A673 (cell line): ENCODE results near the gene BMPR1B. TPM values are rescaled to one million over a fixed set of nuclear protein-coding genes. Genes with fewer than 3 reads are reported as not detected.

Experiments
- BruUV-seq: library from RNA; stranded (reverse); fragments of 400-500 nt; replicated peaks from 2 replicates; lab custom pipeline; 2021; lab: Mats Ljungman, UMichigan
- CTCF ChIA-PET: fragments of 300-600 bp; sonication (Branson Sonifier 250); formaldehyde crosslinking; loops from one replicate; lab custom pipeline; 2022; ENCODE audit warnings: antibody characterized with exemption; lab: Charles Lee
- POLR2A ChIA-PET: fragments of 300-600 bp; sonication (Branson Sonifier 250); formaldehyde crosslinking; loops from one replicate; lab custom pipeline; 2022; ENCODE audit warnings: antibody characterized with exemption; ENCODE audit not compliant: low non-redundant PET; lab: Charles Lee
- DNase-seq: peaks from one replicate; pipeline ENCODE4 v3.0.0-alpha.2; 2015; ENCODE audit warnings: low spot score
- H3K27ac ChIP-seq: fragments of 200-600 bp; sonication (generic); 2 replicates; pipeline ENCODE4 v1.5.1; 2016; ENCODE audit warnings: mixed run types, low read depth, mild to moderate bottlenecking, mixed read lengths, antibody characterized with exemption, low read length; ENCODE audit not compliant: poor library complexity, severe bottlenecking
- H3K27me3 ChIP-seq: fragments of 200-600 bp; sonication (generic); replicated peaks from 2 replicates; pipeline ENCODE4 v1.6.1; 2017; ENCODE audit warnings: mixed run types, low read depth, mild to moderate bottlenecking, mixed read lengths, antibody characterized with exemption, low read length; ENCODE audit not compliant: insufficient read depth, poor library complexity
- H3K36me3 ChIP-seq: fragments of 200-600 bp; sonication (generic); 2 replicates; pipeline ENCODE4 v1.6.1; 2016; ENCODE audit warnings: mixed run types, mild to moderate bottlenecking, mixed read lengths, antibody characterized with exemption, low read length; ENCODE audit not compliant: insufficient read depth, poor library complexity, severe bottlenecking
- H3K4me1 ChIP-seq: fragments of 200-600 bp; sonication (generic); 2 replicates; pipeline ENCODE4 v1.6.1; 2017; ENCODE audit warnings: mixed run types, mild to moderate bottlenecking, mixed read lengths, antibody characterized with exemption, low read length; ENCODE audit not compliant: insufficient read depth, poor library complexity, severe bottlenecking
- H3K4me3 ChIP-seq: fragments of 200-600 bp; sonication (generic); 2 replicates; pipeline ENCODE4 v1.5.1; 2016; ENCODE audit warnings: low read depth, mixed run types, mild to moderate bottlenecking, mixed read lengths, low read length; ENCODE audit not compliant: poor library complexity, severe bottlenecking
- H3K9me3 ChIP-seq: fragments of 200-600 bp; sonication (generic); 2 replicates; pipeline ENCODE4 v1.6.1; 2016; ENCODE audit warnings: mixed run types, low read depth, mild to moderate bottlenecking, mixed read lengths, antibody characterized with exemption, low read length; ENCODE audit not compliant: poor library complexity, severe bottlenecking
- CTCF ChIP-seq: fragments of 300-800, 200-600 bp; sonication (generic); conservative IDR thresholded peaks from 2 replicates; pipeline ENCODE4 v1.5.1; 2017; ENCODE audit warnings: low read depth, mild to moderate bottlenecking, antibody characterized with exemption, low read length, moderate library complexity, mixed read lengths
- EZH2 ChIP-seq: fragments of 200-600 bp; sonication (generic); IDR thresholded peaks from 2 replicates; pipeline ENCODE4 v1.6.1; 2017; ENCODE audit warnings: borderline replicate concordance, low read depth, mild to moderate bottlenecking, mixed read lengths, antibody characterized with exemption, low read length; ENCODE audit not compliant: poor library complexity, severe bottlenecking
- intact Hi-C: fragments of 100-400 bp; cut with micrococcal nuclease; formaldehyde crosslinking; loops from one replicate; pipeline ENCODE4 v1.10.0; 2022; ENCODE audit not compliant: unreplicated experiment
- total RNA-seq: library from RNA; stranded (reverse); gene quantifications from 2 replicates; pipeline ENCODE4 v1.2.3, GENCODE V29; 2021

Gene BMPR1B
- total RNA-seq, 1 experiment from 2014 or later = 2.2 TPM

GRCh38 chr4:95157596-95157995 is 399.8 kb downstream of the BMPR1B start:
- H3K4me3 ChIP-seq = no peak overlapping the region
- intact Hi-C loops = no loop called here
- H3K4me1 ChIP-seq = no peaks in the 10 kb centered on the region
- POLR2A ChIA-PET = no interaction called here
- BruUV-seq = no TSS peak
- CTCF ChIA-PET = no interaction called here
- no peak overlapping the region for H3K27ac ChIP-seq
- no peaks in the 10 kb centered on the region for H3K27me3 ChIP-seq
- no peaks in the 10 kb centered on the region for H3K36me3 ChIP-seq
- TF ChIP-seq EZH2 = no peak
- no peak for TF ChIP-seq CTCF
- no peaks in the 10 kb centered on the region for H3K9me3 ChIP-seq
- DNase-seq = no peak

GRCh38 chr4:95158045-95158444 is 400.3 kb downstream of the BMPR1B start:
- TF ChIP-seq EZH2 = no peak
- TF ChIP-seq CTCF = no peak
- H3K36me3 ChIP-seq = no peaks in the 10 kb centered on the region
- CTCF ChIA-PET = no interaction called here
- no peak overlapping the region for H3K4me3 ChIP-seq
- no peaks in the 10 kb centered on the region for H3K9me3 ChIP-seq
- no peak for DNase-seq
- BruUV-seq = no TSS peak
- H3K4me1 ChIP-seq = no peaks in the 10 kb centered on the region
- no peak overlapping the region for H3K27ac ChIP-seq
- H3K27me3 ChIP-seq = no peaks in the 10 kb centered on the region
- intact Hi-C loops = no loop called here
- POLR2A ChIA-PET = no interaction called here

- Histone ChIP-seq H3K36me3 (no peaks in the 10 kb centered on the region), H3K4me3 (no peak overlapping the region), H3K27me3 (no peaks in the 10 kb centered on the region), H3K27ac (no peak overlapping the region), H3K4me1 (no peaks in the 10 kb centered on the region), H3K9me3 (no peaks in the 10 kb centered on the region)
- ChIA-PET POLR2A (no interaction called here), CTCF (interaction anchor here (0.6 kb wide), 1 partner anchor 339 kb away, joined by 10 read pairs; no protein-coding TSS in a partner anchor)
- no peak for TF ChIP-seq EZH2
- TF ChIP-seq CTCF = no peak
- intact Hi-C loops = no loop called here
- DNase-seq = no peak
- BruUV-seq = no TSS peak
Measured at GRCh38 chr4:95158626-95159025, 400.9 kb downstream of the BMPR1B start.
